C4-2B (cell line): Measurements from ENCODE around the gene TUBGCP3.

Source experiments
- H3K27ac ChIP-seq: fragments of 450-650 bp; 2 replicates; pipeline ENCODE4 v1.5.1; 2017
- CTCF ChIP-seq: fragments of 450-650 bp; conservative IDR thresholded peaks from 2 replicates; pipeline ENCODE4 v1.5.1; 2017; ENCODE audit warnings: mild to moderate bottlenecking
- ZFX ChIP-seq: fragments of 450-650 bp; IDR thresholded peaks from 2 replicates; pipeline ENCODE4 v1.6.1; 2017

TUBGCP3 gene

GRCh38 chr13:112462408-112462807 is 125.5 kb downstream of the TUBGCP3 start:
- H3K27ac ChIP-seq = no peak overlapping the region
- TF ChIP-seq CTCF (no peak), ZFX (no peak)

GRCh38 chr13:112457485-112457884 is 130.5 kb downstream of the TUBGCP3 start:
- TF ChIP-seq ZFX = no peak
- no peak for TF ChIP-seq CTCF
- H3K27ac ChIP-seq = no peak overlapping the region

- TF ChIP-seq CTCF (no peak), ZFX (no peak)
- H3K27ac ChIP-seq = no peak overlapping the region
Measured at GRCh38 chr13:112457081-112457480, 130.9 kb downstream of the TUBGCP3 start.

GRCh38 chr13:112456138-112457056 is 131.6 kb downstream of the TUBGCP3 start:
- TF ChIP-seq CTCF = no peak
- TF ChIP-seq ZFX = no peak
- no peak overlapping the region for H3K27ac ChIP-seq

GRCh38 chr13:112455476-112456059 is 132.4 kb downstream of the TUBGCP3 start:
- H3K27ac ChIP-seq = no peak overlapping the region
- TF ChIP-seq CTCF (no peak), ZFX (no peak)

GRCh38 chr13:112454648-112455334 is 133.2 kb downstream of the TUBGCP3 start:
- no peak for TF ChIP-seq CTCF
- TF ChIP-seq ZFX = no peak
- H3K27ac ChIP-seq = no peak overlapping the region
